Peyer's patch (tissue), 4 donors: ENCODE results near the gene EHD4.

Experiments used
- CTCF ChIP-seq, 6 experiments: fragments of 450-650 bp in 4 of 6; fragments of 200-600 bp in 2 of 6; sonication (generic) in 1 of 6; IDR thresholded peaks; one replicate each; pipeline ENCODE4 v1.5.1; 2017 to 2019; ENCODE audit warnings: antibody characterized with exemption in 6 of 6, mild to moderate bottlenecking in 3 of 6, moderate library complexity in 1 of 6
- POLR2A ChIP-seq, 2 donors: fragments of 450-650 bp; IDR thresholded peaks; one replicate each; pipeline ENCODE4 v1.5.1; 2017; ENCODE audit warnings: antibody characterized with exemption in 2 of 2, mild to moderate bottlenecking in 2 of 2, moderate library complexity in 2 of 2

DNA sequence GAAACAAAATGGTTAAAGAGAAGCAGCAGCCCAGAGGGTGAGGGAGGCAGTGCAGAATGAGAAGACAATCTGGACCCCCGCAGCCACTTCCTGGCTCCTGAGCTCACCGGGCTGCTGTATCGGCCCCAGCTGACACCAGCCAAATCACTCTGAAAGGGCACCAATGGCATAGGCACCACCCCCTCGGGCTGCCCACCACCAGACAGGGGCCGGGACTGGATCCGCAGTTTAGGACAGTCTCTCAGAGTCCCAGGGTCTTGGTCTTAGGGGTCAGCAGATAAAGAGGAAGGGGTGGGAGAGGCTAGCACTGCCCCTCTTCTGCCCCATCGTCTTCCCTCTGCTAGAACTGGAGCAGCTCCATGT, 17.9 kb upstream of the EHD4 start:
- TF ChIP-seq POLR2A (IDR thresholded peaks at IDR 0.05) (no peak), CTCF (IDR thresholded peaks at IDR 0.05) (no peak)
